BJ (cell line): Measurements from ENCODE around the gene UNC50. TPM values are rescaled to one million over a fixed set of nuclear protein-coding genes. Genes with fewer than 3 reads are reported as not detected.

Experiments
- CTCF ChIA-PET: fragments of 350-600 bp; formaldehyde crosslinking; extraction: SDS; loops from one replicate; lab custom pipeline; 2021; ENCODE audit warnings: antibody characterized with exemption, inconsistent platforms; lab: Yijun Ruan, JAX
- POLR2A ChIA-PET: fragments of 300-600 bp; sonication (Branson Sonifier 250); formaldehyde crosslinking; extraction: SDS; loops from one replicate; lab custom pipeline; 2021; ENCODE audit warnings: antibody characterized with exemption; lab: Charles Lee
- DNase-seq: peaks from one replicate; pipeline ENCODE4 v3.0.0-alpha.2; 2011; ENCODE audit warnings: low read depth
- H3K27me3 ChIP-seq: 2 replicates; pipeline ENCODE4 v1.6.0; 2011; ENCODE audit warnings: low read length; ENCODE audit not compliant: control insufficient read depth, insufficient read depth
- H3K36me3 ChIP-seq: 2 replicates; pipeline ENCODE4 v1.5.1; 2011; ENCODE audit warnings: low read length; ENCODE audit not compliant: control insufficient read depth, insufficient read depth
- H3K4me3 ChIP-seq: 2 replicates; pipeline ENCODE4 v1.5.1; 2011; ENCODE audit warnings: low read depth, mild to moderate bottlenecking, control low read depth, low read length
- CTCF ChIP-seq: IDR thresholded peaks from 2 replicates; pipeline ENCODE4 v1.5.1; 2011; ENCODE audit warnings: low read depth, mild to moderate bottlenecking, control low read depth, inconsistent platforms, low read length, moderate library complexity; ENCODE audit not compliant: insufficient read depth
- polyA plus RNA-seq: library from polyadenylated mRNA; depleted of rRNA; stranded (reverse); fragments of >200 nt; gene quantifications from 2 replicates; pipeline ENCODE4 v1.2.3, GENCODE V29; 2011

The UNC50 gene
- polyA plus RNA-seq, 1 experiment, result 18.3 TPM

GRCh38 chr2:98623657-98624056, 15.3 kb downstream of the UNC50 start:
- no peak for TF ChIP-seq CTCF
- CTCF ChIA-PET, result interaction anchor here (1.7 kb wide), 1 partner anchor 26 kb away, joined by 8 read pairs; no protein-coding TSS in a partner anchor
- DNase-seq, result no peak
- H3K36me3 ChIP-seq, result no peaks in the 10 kb centered on the region
- POLR2A ChIA-PET, result no interaction called here
- no peaks in the 10 kb centered on the region for H3K27me3 ChIP-seq
- no peak overlapping the region for H3K4me3 ChIP-seq

GRCh38 chr2:98632351-98632750, 24.0 kb downstream of the UNC50 start:
- no peak for DNase-seq
- TF ChIP-seq CTCF, result no peak
- H3K4me3 ChIP-seq, result no peak overlapping the region
- CTCF ChIA-PET, result interaction anchor here (0.9 kb wide), 1 partner anchor 17 kb away, joined by 3 read pairs; no protein-coding TSS in a partner anchor
- H3K36me3 ChIP-seq, result no peaks in the 10 kb centered on the region
- POLR2A ChIA-PET, result no interaction called here
- H3K27me3 ChIP-seq, result peaks cover 3% of the 10 kb centered on the region; the same call in 1 of the 2 replicates

DNA sequence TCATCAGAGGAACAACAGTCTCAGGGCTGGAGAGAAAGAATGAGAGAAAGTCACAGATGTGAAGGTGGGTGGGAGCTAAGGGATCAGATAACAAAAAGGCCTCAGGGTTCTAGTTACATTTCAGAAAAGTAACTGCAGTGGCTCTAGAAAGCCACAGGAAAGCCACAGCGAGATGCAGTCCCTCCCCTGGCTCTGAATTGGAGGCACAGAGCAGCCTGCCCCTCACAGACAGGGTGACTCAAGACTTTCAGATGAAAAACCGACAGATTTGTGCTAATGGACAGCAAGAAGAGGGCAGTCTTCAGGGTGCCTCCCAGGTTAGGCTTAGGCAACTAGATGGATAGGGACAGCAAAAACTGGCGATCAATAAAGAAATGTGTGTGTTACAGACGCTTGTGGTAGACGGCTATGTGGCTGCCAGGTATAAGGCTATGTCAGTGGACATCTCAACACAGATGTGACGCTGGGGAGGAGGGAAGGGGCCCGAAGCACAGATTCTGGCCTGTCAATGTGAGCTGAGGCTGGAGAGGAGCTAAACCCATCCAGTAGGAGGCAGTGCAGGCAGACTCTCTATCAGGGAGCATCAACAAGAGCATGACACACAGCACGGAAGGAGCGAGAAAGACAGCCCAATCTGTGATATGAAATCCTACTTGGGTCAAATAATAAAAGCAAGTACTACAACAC, 26.2 kb downstream of the UNC50 start:
- TF ChIP-seq CTCF, result no peak
- Histone ChIP-seq H3K27me3 (peaks cover 3% of the 10 kb centered on the region; the same call in 1 of the 2 replicates), H3K4me3 (no peak overlapping the region), H3K36me3 (no peaks in the 10 kb centered on the region)
- DNase-seq, result no peak
- CTCF ChIA-PET, result interaction anchor here (0.7 to 1.5 kb wide), 3 partner anchors 11 to 15 kb away, joined by 3 to 6 read pairs (median 5); no protein-coding TSS in a partner anchor
- POLR2A ChIA-PET, result no interaction called here

DNA sequence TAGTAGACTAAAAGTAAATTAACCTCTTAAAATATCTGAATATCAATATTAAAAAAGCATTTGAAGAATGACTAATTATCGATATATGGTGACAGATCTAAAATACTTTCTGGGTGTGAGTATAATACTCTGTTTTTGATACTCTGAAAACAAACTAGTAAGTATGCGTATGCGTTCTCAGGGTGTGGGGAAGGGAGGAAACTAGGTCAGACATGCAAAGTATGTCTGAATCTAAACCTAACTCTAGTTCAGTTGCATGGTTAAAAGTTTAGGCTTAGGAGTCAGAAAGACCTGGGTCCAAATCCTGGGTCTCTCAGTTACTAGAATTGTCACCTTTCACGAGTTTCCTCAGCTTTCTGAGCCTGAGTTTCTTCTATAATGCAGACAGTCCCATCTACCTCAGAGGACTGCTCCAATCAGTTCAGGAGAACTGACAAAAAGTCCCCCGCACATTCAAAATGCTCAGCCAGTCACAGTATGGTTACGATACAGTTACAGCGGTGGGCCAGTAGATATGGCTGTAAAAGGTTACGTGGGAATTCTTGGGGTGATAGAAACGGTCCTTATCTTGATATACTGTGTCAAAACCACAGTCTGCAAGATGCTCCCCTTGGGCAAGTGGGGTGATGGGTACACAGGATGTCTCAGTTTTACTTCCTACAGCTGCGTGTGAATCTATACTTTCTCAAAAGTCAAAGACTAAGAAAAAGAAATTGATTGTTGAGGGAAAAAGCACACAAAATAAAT, 29.2 kb downstream of the UNC50 start:
- CTCF ChIA-PET, result no interaction called here
- POLR2A ChIA-PET, result no interaction called here

More for the DNA sequence above, 29.2 kb downstream of the UNC50 start:
- DNase-seq, result no peak
- H3K27me3 ChIP-seq, result 0 out of 2 replicates have a peak, but pooled peaks cover 3% of the 10 kb centered on the region
- H3K4me3 ChIP-seq, result no peak overlapping the region
- TF ChIP-seq CTCF, result no peak
- no peaks in the 10 kb centered on the region for H3K36me3 ChIP-seq
